Central memory CD8-positive, alpha-beta T cell (primary cell): Measurements from ENCODE around the gene PRSS48.

Source experiments
- ATAC-seq: fragments of 150-1000 bp; cut with Tn5 transposase; replicated peaks from 2 replicates; pipeline ENCODE4 v1.10.0; 2022; ENCODE audit warnings: mild to moderate bottlenecking, moderate FRiP score, moderate number of reproducible peaks; ENCODE audit not compliant: poor library complexity, severe bottlenecking; ENCODE audit errors: extremely low read depth
- DNase-seq, 2 donors: peaks; one replicate each; pipeline ENCODE4 v3.0.0; 2021; ENCODE audit warnings: low spot score in 2 of 2
- H3K27ac Mint-ChIP-seq: one replicate; pipeline ENCODE4 v1.8.0; 2022; ENCODE audit warnings: low read depth, mild to moderate bottlenecking, moderate library complexity, mixed read lengths
- H3K27me3 Mint-ChIP-seq: one replicate; pipeline ENCODE4 v1.8.0; 2022; ENCODE audit warnings: mixed read lengths
- H3K36me3 Mint-ChIP-seq: one replicate; pipeline ENCODE4 v1.8.0; 2022; ENCODE audit warnings: mild to moderate bottlenecking, moderate library complexity, mixed read lengths; ENCODE audit not compliant: insufficient read depth
- H3K4me1 Mint-ChIP-seq: one replicate; pipeline ENCODE4 v1.8.0; 2022; ENCODE audit warnings: mixed read lengths
- H3K4me3 Mint-ChIP-seq: one replicate; pipeline ENCODE4 v1.8.0; 2022; ENCODE audit warnings: mild to moderate bottlenecking, moderate library complexity, mixed read lengths
- H3K9me3 Mint-ChIP-seq: one replicate; pipeline ENCODE4 v1.8.0; 2022; ENCODE audit warnings: mixed read lengths

PRSS48 gene

GRCh38 chr4:151324124-151324751 lies 47.3 kb downstream of the PRSS48 start:
- DNase-seq (no peak), ATAC-seq (no peak)
- H3K27ac Mint-ChIP-seq = no peak overlapping the region
- peaks cover 11% of the 10 kb centered on the region for H3K4me1 Mint-ChIP-seq
- H3K9me3 Mint-ChIP-seq = no peaks in the 10 kb centered on the region
- H3K4me3 Mint-ChIP-seq = peak overlapping the region; percentile 46
- H3K27me3 Mint-ChIP-seq = peaks cover 88% of the 10 kb centered on the region
- no peaks in the 10 kb centered on the region for H3K36me3 Mint-ChIP-seq

- H3K4me3 Mint-ChIP-seq = peak overlapping the region; percentile 46
- H3K27me3 Mint-ChIP-seq = peaks cover 83% of the 10 kb centered on the region
- DNase-seq (no peak), ATAC-seq (no peak)
- H3K27ac Mint-ChIP-seq = no peak overlapping the region
- H3K4me1 Mint-ChIP-seq = peaks cover 11% of the 10 kb centered on the region
- no peaks in the 10 kb centered on the region for H3K9me3 Mint-ChIP-seq
- no peaks in the 10 kb centered on the region for H3K36me3 Mint-ChIP-seq
These were observed 47.8 kb downstream of the PRSS48 start for GRCh38 chr4:151324752-151325110.

- no peak for DNase-seq
- no peaks in the 10 kb centered on the region for H3K9me3 Mint-ChIP-seq
- no peak within 1 kb of the TSS for H3K27ac Mint-ChIP-seq
- H3K36me3 Mint-ChIP-seq = no peaks in the 10 kb centered on the region
- H3K4me3 Mint-ChIP-seq = peak within 1 kb of the TSS; percentile 66
- peaks cover 77% of the 10 kb centered on the region for H3K27me3 Mint-ChIP-seq
- H3K4me1 Mint-ChIP-seq = peaks cover 11% of the 10 kb centered on the region
- no peak for ATAC-seq
These were observed 48.4 kb downstream of the PRSS48 start, which contains the start of gene SH3D19 for GRCh38 chr4:151325111-151325948. SH3D19 (minus strand) TSS chr4:151325605; CDS start chr4:151325352, 253 bp downstream.

- ATAC-seq = no peak
- Mint-ChIP-seq H3K4me1 (peaks cover 11% of the 10 kb centered on the region), H3K4me3 (peak overlapping the region; percentile 66), H3K27me3 (peaks cover 77% of the 10 kb centered on the region), H3K36me3 (no peaks in the 10 kb centered on the region), H3K27ac (no peak overlapping the region), H3K9me3 (no peaks in the 10 kb centered on the region)
- DNase-seq = no peak
These were observed 48.9 kb downstream of the PRSS48 start for GRCh38 chr4:151325949-151326246.

GRCh38 chr4:151329217-151330007 lies 52.5 kb downstream of the PRSS48 start:
- DNase-seq (no peak), ATAC-seq (no peak)

GRCh38 chr4:151331276-151332042 lies 54.5 kb downstream of the PRSS48 start:
- Mint-ChIP-seq H3K4me1 (no peaks in the 10 kb centered on the region), H3K27me3 (peaks cover 45% of the 10 kb centered on the region), H3K4me3 (no peak overlapping the region), H3K27ac (no peak overlapping the region), H3K9me3 (no peaks in the 10 kb centered on the region), H3K36me3 (no peaks in the 10 kb centered on the region)
- no peak for DNase-seq
- no peak for ATAC-seq

More at GRCh38 chr4:151329217-151330007, 52.5 kb downstream of the PRSS48 start:
- H3K4me1 Mint-ChIP-seq = peaks cover 7% of the 10 kb centered on the region
- no peaks in the 10 kb centered on the region for H3K36me3 Mint-ChIP-seq
- H3K27me3 Mint-ChIP-seq = peaks cover 53% of the 10 kb centered on the region
- no peaks in the 10 kb centered on the region for H3K9me3 Mint-ChIP-seq
- H3K27ac Mint-ChIP-seq = no peak overlapping the region
- H3K4me3 Mint-ChIP-seq = no peak overlapping the region

- ATAC-seq (no peak), DNase-seq (no peak)
- H3K4me1 Mint-ChIP-seq = no peaks in the 10 kb centered on the region
- H3K9me3 Mint-ChIP-seq = no peaks in the 10 kb centered on the region
- H3K27me3 Mint-ChIP-seq = peaks cover 55% of the 10 kb centered on the region
- no peak overlapping the region for H3K4me3 Mint-ChIP-seq
- H3K36me3 Mint-ChIP-seq = no peaks in the 10 kb centered on the region
- H3K27ac Mint-ChIP-seq = no peak overlapping the region
These were observed 62.5 kb downstream of the PRSS48 start for GRCh38 chr4:151339467-151339866.

GRCh38 chr4:151340751-151341385 lies 63.9 kb downstream of the PRSS48 start:
- no peak for DNase-seq
- Mint-ChIP-seq H3K9me3 (no peaks in the 10 kb centered on the region), H3K36me3 (no peaks in the 10 kb centered on the region), H3K4me1 (no peaks in the 10 kb centered on the region), H3K27ac (no peak overlapping the region), H3K4me3 (no peak overlapping the region), H3K27me3 (peaks cover 59% of the 10 kb centered on the region)
- no peak for ATAC-seq
